ENCODE data around the gene CLEC7A.

The CLEC7A gene

DNA sequence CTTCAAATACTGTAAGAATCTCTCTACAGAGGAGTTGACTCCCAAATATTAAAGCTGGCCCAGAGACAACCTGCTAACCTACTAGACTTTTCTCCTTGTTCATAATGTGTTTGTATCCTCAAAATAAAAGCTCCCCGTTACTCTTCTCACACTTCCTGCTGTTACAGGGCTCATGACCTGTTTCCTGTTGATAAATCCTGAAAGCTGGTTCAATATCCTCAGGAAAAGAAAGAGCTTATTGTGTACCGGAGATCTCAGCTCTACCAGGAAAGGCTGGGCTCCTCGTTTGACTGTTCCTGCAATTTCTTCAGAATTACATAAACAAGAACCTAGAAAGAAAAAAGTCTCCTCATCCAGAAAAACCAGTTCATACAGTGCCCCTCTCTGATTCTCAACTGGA lies 62.1 kb downstream of the CLEC7A start:
- DNase-seq, result no peak
- in situ Hi-C loops (cut with HindIII; ENCODE audit: low pct_ligation_motif_present, low pct_unique_long_range_greater_than_20kb, low sequenced_read_pairs), result no loop called here

DNA sequence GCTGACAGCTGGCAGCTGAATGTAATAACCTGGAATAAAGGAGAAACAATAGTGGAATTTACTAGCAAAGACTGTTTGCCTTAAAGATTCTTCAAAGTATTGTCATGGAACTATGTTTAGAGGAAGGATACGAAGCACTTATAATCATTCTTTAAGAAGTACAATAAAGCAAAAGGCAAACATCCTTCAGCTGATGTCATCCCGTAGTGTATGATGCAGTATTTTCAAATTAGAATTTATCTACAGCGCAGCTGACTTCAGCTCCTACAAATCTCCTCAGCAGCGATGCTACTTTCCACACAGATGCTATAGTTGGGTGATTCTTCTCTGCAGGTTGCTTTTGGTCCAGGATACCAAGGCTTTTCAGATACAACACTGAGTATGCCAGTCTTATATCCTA lies 62.7 kb downstream of the CLEC7A start:
- DNase-seq, result no peak
- in situ Hi-C loops (cut with HindIII; ENCODE audit: low pct_ligation_motif_present, low pct_unique_long_range_greater_than_20kb, low sequenced_read_pairs), result no loop called here
